ENCODE measurements around the gene BEGAIN. TPM values are rescaled to one million over a fixed set of nuclear protein-coding genes. Genes with fewer than 3 reads are reported as not detected.

BEGAIN gene
- total and polyA plus RNA-seq, 7 donors = 0.36 to 1.4 (median 0.60) TPM

- intact Hi-C loops (cut with DNase I) = no loop called here
- TF ChIP-seq POLR2A (IDR thresholded peaks at IDR 0.05) = no peak
- TF ChIP-seq, protein P1, sequence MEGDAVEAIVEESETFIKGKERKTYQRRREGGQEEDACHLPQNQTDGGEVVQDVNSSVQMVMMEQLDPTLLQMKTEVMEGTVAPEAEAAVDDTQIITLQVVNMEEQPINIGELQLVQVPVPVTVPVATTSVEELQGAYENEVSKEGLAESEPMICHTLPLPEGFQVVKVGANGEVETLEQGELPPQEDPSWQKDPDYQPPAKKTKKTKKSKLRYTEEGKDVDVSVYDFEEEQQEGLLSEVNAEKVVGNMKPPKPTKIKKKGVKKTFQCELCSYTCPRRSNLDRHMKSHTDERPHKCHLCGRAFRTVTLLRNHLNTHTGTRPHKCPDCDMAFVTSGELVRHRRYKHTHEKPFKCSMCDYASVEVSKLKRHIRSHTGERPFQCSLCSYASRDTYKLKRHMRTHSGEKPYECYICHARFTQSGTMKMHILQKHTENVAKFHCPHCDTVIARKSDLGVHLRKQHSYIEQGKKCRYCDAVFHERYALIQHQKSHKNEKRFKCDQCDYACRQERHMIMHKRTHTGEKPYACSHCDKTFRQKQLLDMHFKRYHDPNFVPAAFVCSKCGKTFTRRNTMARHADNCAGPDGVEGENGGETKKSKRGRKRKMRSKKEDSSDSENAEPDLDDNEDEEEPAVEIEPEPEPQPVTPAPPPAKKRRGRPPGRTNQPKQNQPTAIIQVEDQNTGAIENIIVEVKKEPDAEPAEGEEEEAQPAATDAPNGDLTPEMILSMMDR (IDR thresholded peaks at IDR 0.05) = no peak
- no peak for TF ChIP-seq POLR2AphosphoS5 (IDR thresholded peaks at IDR 0.05)
- TF ChIP-seq EP300 (IDR thresholded peaks at IDR 0.05) = no peak
- peak; percentile 47 for DNase-seq
- 48 to 85% methylated on average over 17 to 18 of the region's 18 CpGs for WGBS, 2 donors
- Histone ChIP-seq H3K9me3 (peaks cover 0 to 4% (median 0%) of the 10 kb centered on the region in 4 donors), H3K27me3 (peaks cover 0 to 22% (median 0%) of the 10 kb centered on the region in 3 donors), H3K27ac (no peak overlapping the region), H3K36me3 (no peaks in the 10 kb centered on the region), H3K4me3 (no peak overlapping the region), H3K4me1 (no peaks in the 10 kb centered on the region)
Observed at GRCh38 chr14:100603341-100604120, 16.3 kb upstream of the BEGAIN start.

DNA sequence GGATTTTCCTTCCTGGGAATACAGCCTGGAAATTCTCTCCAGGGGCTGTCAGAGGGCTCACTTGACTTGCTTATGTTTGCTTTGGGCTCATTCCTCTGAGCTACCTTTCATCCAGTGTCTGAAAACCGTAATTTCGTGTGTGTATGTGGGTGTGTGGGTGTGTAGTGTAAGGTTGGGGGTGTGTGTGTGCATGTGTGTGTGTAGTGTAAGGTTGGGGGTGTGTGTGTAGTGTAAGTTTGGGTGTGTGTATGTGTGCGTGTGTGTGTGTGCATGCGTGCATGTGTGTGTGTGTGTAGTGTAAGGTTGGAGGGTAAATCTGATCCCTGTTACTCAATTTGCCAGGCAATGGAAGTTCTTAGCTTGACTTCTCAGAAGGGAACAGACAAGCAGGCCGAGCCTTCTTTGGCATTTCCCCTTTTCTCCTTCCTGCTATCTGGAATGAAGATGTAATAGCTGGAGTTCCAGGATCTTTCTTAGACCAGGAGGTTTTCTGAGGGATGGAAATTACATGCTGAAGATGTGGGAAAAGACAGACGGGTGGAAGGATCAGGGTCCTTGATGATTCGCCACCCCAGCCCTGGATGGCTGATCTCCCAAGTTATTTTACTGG is 15.5 kb upstream of the BEGAIN start:
- 66 to 68% methylated on average over 7 of the region's 7 CpGs for WGBS, 2 donors
- peak; percentile 18 for DNase-seq
- no peaks in the 10 kb centered on the region for H3K36me3 ChIP-seq
- H3K27ac ChIP-seq = no peak overlapping the region
- intact Hi-C loops (cut with DNase I) = no loop called here
- H3K4me1 ChIP-seq = no peaks in the 10 kb centered on the region
- H3K27me3 ChIP-seq = peaks cover 0 to 23% (median 0%) of the 10 kb centered on the region in 3 donors
- H3K4me3 ChIP-seq = no peak overlapping the region
- H3K9me3 ChIP-seq = peaks cover 0 to 4% (median 0%) of the 10 kb centered on the region in 4 donors
- no peak for TF ChIP-seq POLR2AphosphoS5 (IDR thresholded peaks at IDR 0.05)
- no peak for TF ChIP-seq EP300 (IDR thresholded peaks at IDR 0.05)
- TF ChIP-seq POLR2A (IDR thresholded peaks at IDR 0.05) = no peak
- TF ChIP-seq, protein P1 (IDR thresholded peaks at IDR 0.05) = no peak

- Histone ChIP-seq H3K4me1 (no peaks in the 10 kb centered on the region), H3K9me3 (peaks cover 0 to 4% (median 0%) of the 10 kb centered on the region in 4 donors), H3K36me3 (no peaks in the 10 kb centered on the region), H3K27me3 (peaks cover 0 to 16% (median 0%) of the 10 kb centered on the region in 3 donors), H3K4me3 (no peak overlapping the region), H3K27ac (no peak overlapping the region)
- no peak for DNase-seq
- intact Hi-C loops (cut with DNase I) = no loop called here
- 84 to 88% methylated on average over 4 of the region's 4 CpGs for WGBS, 2 donors
- TF ChIP-seq POLR2A (IDR thresholded peaks at IDR 0.05) (no peak), EP300 (IDR thresholded peaks at IDR 0.05) (no peak), POLR2AphosphoS5 (IDR thresholded peaks at IDR 0.05) (no peak)
- TF ChIP-seq, protein P1 (IDR thresholded peaks at IDR 0.05) = no peak
Observed at GRCh38 chr14:100601914-100602313, 14.7 kb upstream of the BEGAIN start.

- Histone ChIP-seq H3K27ac (no peak overlapping the region), H3K4me3 (no peak overlapping the region), H3K9me3 (peaks cover 0 to 4% (median 0%) of the 10 kb centered on the region in 4 donors), H3K4me1 (no peaks in the 10 kb centered on the region), H3K36me3 (no peaks in the 10 kb centered on the region), H3K27me3 (peaks cover 0 to 15% (median 0%) of the 10 kb centered on the region in 3 donors)
- intact Hi-C loops (cut with DNase I) = no loop called here
- 77 to 87% methylated on average over 2 of the region's 2 CpGs for WGBS, 2 donors
- DNase-seq = no peak
- TF ChIP-seq POLR2AphosphoS5 (IDR thresholded peaks at IDR 0.05) (no peak), EP300 (IDR thresholded peaks at IDR 0.05) (no peak), POLR2A (IDR thresholded peaks at IDR 0.05) (no peak)
- TF ChIP-seq, protein P1 (IDR thresholded peaks at IDR 0.05) = no peak
Observed at GRCh38 chr14:100601064-100601463, 13.8 kb upstream of the BEGAIN start.
